ENCODE results near the gene IFIT3.

DNA sequence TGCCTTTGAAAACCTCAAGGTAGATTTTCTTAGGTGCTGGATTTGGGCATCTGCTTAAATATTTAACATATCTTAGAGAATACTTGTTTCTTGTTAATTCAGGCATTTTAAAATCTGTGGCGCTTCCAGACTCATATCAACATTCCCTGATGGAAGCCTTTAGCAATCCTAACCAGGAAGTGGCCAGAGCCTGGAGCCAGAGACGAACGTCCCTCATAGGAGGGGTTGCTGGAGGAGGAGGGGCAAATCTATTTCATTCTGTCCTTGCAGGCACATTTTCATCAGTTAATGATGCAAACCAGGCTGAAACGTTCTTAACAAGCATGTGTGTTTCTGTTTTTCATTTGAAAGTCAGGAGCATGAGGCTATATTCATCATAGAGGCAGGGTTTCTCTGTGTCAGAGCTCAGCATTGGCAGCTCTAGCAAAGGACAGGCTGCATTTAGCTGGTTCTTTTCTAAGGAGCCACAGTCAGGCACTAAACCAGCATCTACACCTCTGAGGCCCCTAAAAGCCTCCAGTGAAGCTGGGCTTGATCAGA is 43.8 kb upstream of the IFIT3 start:
- TF ChIP-seq, protein P1, sequence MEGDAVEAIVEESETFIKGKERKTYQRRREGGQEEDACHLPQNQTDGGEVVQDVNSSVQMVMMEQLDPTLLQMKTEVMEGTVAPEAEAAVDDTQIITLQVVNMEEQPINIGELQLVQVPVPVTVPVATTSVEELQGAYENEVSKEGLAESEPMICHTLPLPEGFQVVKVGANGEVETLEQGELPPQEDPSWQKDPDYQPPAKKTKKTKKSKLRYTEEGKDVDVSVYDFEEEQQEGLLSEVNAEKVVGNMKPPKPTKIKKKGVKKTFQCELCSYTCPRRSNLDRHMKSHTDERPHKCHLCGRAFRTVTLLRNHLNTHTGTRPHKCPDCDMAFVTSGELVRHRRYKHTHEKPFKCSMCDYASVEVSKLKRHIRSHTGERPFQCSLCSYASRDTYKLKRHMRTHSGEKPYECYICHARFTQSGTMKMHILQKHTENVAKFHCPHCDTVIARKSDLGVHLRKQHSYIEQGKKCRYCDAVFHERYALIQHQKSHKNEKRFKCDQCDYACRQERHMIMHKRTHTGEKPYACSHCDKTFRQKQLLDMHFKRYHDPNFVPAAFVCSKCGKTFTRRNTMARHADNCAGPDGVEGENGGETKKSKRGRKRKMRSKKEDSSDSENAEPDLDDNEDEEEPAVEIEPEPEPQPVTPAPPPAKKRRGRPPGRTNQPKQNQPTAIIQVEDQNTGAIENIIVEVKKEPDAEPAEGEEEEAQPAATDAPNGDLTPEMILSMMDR (conservative IDR thresholded peaks at IDR 0.05 in 1 of 2, IDR thresholded peaks at IDR 0.05 in 1 of 2; ENCODE audit: extremely low read depth in 1 of 2, insufficient read depth in 1 of 2, low read depth in 1 of 2, low read length in 2 of 2) = no peak
- no peak for TF ChIP-seq EZH2 (IDR thresholded peaks at IDR 0.05; ENCODE audit: borderline replicate concordance, low read length)

Data from mammary epithelial cell (primary cell).